GM18858 (cell line): ENCODE data around the gene ARHGAP15.

Experiments
- ATAC-seq: cut with Tn5 transposase; IDR thresholded peaks from one replicate; pipeline ENCODE4 v1.9.1; 2021; ENCODE audit not compliant: unreplicated experiment

Gene ARHGAP15

DNA sequence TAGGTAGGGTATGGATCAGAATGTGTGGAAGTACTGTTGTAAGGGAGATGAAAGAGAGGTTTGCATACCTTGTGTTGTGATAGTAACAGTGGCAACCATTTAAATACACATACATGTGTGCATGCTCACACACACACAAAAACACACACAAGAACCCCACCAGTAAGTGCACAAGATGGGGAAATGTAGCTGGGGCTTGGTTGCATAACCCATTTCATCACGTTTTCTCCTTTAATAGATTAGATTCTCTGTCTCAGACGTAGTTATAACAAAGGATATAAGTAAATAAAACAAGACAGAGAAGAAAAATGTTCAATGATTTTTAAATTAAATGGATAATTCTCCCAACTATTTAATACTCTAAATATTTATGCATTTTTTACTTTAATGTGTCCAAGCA, 13.4 kb downstream of the ARHGAP15 start:
- no peak for ATAC-seq

DNA sequence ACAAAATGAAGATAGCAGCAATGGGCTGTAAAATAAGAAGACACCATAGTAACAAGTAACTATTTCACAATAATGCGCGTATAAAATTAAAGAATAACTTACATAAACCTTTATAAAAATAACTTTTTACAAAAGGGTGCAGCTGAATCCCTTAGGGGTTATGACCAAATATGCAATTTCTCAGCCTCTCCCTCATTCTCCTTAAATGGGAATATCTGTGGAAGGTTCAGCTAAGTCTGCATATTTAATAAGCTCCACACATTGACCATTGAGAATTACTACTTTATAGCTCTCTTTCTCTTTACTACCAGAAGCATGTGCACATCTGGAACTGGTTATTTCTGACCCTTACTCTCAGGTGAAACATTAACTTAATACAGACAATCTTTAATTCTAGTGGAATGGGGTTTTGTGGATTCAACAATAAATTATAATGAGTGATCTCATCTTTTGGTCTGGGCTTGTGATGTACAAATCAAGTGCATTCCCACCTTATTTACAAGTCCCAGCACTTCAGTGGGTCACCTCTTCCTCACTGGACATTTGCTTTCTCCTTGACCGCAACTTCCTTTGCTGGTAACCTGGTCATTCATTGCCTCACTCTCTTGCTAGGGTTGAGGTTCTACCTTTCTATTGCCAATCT, 15.7 kb downstream of the ARHGAP15 start:
- no peak for ATAC-seq

DNA sequence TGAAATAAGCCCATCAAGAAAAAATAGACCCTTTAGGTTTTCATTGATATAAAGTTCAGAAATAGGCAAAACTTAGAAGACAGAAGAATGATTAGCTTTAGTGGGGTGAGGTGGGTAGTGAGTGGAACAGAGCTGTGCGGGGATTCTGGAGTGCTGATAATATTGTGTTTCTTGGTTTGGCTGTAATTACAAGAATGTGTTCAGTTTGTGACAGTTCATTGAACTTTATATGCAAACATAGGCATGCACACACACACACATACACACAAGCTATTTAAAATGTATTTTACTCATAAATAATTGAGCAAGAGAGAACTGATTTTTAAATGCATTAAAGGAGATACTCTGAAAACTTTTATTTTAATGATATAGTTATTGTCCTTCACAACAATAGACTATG, 17.1 kb downstream of the ARHGAP15 start:
- no peak for ATAC-seq

DNA sequence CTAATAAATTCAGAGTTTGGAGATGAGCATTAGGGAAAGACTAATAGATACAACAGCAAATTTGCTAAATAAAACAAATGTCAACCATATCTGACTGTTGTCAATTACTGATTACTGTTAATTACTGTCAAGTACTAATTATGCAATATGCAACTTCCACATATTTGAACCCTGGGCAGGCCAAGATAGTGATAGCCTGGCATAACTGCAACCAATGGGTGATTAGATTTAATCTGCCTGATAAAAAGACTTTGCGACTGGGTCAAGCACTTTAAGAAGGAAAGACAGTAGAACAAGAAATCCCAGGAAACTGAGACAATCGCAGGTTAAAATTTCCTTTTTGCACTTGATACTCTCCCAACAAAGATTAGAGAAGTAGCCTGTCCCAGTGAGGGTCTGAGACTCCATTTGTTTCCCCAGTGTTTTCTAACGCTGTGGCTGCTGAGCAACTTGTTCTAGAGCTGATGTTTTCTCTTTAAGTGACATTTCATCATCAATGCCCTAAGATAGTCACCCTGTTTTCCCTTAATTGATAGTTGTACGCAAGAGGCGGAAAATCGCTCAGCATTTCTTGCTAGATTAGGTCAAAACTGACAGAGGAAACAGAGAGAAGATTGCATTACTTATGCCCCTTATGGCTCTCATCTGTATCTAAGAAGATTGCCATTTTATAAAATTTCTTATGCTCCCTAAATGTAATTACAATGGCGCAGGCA, 17.8 kb downstream of the ARHGAP15 start:
- ATAC-seq, result no peak

DNA sequence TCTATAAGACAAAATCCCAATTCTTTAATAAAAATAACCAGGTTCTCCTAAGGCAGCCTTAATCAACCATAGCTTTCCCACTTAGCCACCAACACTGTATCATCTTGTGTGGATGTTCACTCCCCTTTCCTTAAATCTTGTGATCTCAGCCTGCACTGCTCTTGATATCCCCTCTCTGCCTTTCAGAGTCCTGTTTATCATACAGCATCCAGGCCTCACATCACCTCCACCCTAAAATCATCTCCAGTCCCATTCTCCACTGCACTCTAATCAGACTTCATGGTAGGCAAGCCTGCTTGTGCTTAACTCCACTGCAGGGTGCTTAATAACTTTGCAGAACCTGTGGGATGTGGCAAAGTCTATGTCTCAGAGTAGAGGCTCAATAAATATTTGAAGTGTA, 18.8 kb downstream of the ARHGAP15 start:
- ATAC-seq, result no peak

DNA sequence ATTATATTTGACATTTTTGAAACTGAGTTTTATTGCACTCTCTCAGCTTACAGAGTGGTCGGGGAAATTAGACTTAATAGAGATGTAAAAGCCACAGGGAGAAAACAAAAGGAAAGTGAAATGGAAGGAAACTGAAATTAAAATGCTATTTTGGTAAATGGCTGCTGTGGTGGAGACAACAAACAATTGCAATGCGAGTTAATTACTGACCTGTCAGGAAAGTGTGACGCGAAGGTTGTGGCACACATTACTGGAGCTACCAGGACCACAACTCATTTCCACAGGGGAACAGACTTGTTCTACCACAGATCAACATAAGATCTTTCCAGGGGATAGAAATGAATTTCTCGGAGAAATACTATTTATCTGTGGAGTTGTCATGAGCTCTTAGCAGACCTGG, 19.5 kb downstream of the ARHGAP15 start:
- ATAC-seq, result peak; percentile 38

DNA sequence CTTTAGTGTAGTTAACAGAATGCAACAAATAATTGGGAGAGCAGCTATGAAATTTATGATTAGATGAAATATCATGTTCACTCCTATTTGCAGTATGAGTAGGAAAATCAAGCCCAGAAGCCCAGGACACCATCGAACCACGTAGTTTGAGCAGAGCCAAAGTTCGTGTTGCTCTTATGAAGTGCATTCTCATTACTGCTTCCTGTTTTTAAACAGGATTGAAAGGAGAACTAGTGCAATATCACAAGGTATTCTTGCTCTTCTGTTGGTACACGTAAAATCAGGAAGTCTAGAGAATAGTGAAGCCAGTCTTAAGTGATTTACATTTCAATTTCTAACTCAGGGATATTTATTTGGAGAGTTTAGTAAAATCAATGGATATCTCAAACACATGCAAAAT, 21.1 kb downstream of the ARHGAP15 start:
- ATAC-seq, result peak; percentile 62

DNA sequence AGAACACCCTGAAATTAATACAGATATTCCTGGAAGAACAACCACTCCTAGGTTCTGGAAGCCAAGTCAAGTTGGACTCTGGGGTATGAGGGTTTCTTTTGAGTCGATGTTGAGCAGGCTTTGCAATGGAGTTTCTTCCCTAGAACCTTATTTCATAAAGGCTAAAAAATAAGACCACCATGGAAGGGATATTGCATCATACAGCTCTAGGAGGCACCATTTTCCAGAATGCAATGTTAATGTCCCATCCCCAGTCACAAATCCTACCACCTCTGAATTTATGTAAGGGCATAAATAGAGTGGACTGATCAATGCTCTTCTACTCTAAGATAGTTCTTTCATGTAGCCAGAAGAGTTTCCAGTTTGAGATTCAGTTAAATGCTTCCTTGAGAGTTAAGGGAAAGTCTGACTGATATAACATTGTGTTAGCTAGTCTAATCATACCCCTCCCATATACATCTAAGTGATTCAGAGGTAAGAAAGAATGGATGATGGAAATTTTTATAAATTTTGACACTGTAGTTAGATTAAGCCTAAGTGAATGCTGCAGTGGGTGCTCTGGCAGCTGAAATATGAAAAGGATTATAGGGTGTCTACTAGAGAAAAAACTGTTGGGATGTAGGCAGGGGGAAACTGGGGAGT, 22.0 kb downstream of the ARHGAP15 start:
- ATAC-seq, result no peak

DNA sequence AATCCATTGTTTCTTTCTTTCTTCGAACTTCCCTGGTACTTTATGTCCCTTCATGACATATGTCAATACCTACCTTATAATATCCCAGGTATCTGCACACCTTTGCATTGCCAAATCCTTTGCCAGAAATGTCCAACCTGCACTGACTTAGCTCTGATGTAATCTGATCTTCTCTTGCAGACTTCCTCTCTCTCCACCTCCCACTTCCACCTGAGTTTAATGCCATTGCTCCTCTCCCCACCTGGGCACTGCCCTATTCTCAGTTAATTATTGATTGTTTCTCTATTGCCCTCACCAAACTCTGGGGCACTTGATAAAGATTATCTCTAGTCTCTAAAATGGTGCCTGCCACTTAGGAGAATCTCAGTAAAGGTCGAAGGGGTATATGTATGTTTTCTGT, 23.0 kb downstream of the ARHGAP15 start:
- no peak for ATAC-seq

DNA sequence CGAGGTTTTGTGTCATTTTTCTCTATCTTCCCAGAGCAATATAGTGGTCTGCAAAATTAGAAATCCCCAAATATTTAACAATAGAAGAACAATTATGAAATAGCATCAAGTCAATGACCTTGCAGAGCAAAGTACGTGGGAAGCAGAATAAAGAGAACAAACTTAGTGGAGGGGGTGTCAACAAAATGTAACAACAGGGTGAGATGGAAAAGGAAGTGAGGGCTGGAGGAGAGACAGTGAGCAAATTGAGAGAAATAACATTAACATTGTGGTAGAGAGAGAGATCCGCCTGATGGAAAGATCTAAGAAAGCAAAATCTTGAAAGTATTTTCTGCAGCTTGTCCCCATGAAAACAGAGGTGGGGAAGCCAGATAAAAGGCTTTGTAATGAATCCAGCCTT, 23.4 kb downstream of the ARHGAP15 start:
- no peak for ATAC-seq

DNA sequence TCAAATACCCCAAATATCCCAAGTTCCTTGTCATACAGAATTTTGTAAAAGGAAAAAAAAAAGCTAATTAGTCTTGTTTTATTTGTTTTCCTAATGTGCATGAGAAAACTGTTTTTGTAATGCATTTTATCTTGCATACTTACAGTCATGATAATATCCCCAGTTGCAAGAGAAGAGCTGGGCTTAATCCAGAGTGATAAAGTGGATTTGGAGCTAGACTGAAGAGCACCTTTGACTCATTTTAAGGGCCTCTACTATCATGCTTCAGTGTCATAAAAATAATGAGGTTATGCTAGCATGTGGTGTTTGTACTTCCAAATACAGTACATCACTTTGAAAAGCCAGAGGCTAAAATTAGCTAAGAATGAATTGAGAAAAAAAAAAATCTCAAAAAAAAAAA, 26.4 kb downstream of the ARHGAP15 start:
- no peak for ATAC-seq

DNA sequence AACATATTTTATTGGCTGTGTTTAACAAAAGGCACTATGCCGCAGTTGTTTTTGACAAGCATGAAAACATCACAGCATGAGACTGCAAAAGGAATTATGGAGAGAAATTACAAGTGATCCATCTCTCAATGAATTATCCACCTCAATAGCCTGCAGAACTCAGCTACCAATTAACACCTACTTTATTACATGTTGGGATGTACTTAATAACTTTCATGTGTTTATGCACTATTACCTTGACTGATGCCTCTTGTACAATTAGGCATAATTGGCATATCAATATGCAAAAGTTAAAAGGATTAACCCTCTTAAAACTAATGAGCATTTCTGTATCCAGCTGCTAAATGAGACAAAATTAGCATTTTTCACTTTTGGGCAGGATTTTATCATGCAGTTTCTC, 27.8 kb downstream of the ARHGAP15 start:
- no peak for ATAC-seq

DNA sequence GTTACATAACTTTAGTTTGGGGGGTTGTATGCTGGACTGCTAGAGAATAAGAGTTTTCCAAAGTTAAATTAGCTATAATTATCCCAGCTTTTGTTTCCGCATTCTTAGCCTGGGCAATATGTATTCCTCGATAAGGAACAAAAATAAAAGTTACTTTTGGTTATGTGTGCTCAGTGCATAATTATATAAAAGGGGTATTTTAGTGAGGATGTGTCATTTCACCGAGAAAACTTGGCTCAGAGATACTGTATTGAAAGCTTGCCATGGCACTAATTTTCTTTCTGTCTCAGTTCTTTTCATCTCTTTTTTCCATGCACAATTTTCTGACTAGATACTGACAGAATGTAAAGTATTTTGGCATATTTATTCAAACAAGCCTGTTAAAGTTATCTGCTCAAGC, 28.2 kb downstream of the ARHGAP15 start:
- ATAC-seq, result no peak

DNA sequence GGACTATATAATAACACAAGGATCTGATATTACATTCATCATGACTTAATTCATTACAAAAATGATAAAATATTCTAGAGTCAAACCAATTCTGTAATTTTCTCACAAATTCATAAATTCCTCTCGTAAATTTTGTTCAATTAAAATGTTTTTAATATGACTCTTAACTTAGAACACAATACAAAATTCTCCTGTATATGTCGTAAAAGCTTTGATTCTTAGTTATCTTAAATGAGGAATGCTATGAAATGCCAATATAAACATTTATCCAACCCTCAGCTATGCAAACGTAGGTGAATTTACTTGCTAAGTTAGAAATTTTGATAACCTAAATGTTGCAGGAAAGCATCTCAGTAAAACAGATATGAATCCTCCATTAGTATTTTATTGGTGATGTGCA, 28.9 kb downstream of the ARHGAP15 start:
- ATAC-seq, result no peak

DNA sequence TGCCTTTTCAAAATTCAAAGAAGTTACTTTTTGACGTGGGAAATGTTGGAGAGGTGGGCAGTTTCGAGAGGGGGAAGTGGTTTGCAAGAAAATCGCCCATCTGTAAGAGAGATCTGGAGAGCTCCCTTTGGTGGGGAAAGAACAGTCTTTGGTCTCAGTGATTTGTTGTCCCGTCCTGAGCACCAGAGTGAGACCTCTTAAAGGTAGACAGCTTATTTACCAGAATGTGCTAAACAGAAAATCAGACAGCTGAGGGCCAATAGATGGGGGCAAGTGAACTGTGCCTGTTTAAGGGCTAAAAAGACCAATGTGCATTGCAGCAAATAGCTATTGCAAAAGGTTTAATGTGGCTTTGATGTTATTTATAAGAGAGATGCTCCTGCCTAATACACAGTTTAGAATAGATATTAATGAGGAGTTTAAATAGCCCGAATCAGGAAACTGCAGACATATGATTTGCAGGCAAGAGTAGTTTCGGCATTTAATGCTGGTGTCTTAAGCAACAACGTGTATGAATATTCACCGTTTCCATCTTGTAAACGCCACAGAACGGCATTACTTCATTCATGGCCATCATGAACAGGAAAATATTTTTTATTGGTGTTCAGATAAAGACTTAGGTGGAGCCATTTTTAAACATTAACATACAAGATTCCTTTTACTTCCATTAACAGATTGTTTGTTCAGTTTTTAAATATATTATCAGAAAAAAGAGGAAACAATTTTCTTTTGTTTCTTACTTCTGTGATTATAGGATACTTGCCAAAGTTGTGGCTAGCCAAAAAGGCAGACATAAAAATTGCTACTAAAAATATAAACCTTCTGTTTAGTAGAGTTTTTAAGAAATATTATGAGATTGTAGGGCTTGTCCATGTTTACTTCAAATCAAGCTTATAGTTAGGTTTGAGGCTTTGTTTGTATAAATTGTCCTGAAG, 29.6 kb downstream of the ARHGAP15 start:
- ATAC-seq, result peak; percentile 38

DNA sequence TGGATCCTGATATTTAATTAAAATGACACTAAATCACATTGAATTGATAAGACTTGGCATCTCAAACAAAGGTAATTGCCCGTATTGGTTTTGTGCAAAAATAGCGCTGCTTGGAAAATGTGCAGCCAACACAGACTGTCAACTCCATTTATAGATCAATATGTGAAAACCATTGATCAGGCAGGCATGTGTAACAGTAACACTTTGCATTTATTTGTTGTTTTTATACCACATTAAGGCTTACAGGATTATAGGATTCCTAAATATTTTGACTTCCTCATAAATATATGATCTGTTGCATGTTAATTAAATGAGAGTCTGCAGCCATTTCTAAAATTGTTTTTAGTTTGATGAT, 30.2 kb downstream of the ARHGAP15 start:
- ATAC-seq, result no peak

DNA sequence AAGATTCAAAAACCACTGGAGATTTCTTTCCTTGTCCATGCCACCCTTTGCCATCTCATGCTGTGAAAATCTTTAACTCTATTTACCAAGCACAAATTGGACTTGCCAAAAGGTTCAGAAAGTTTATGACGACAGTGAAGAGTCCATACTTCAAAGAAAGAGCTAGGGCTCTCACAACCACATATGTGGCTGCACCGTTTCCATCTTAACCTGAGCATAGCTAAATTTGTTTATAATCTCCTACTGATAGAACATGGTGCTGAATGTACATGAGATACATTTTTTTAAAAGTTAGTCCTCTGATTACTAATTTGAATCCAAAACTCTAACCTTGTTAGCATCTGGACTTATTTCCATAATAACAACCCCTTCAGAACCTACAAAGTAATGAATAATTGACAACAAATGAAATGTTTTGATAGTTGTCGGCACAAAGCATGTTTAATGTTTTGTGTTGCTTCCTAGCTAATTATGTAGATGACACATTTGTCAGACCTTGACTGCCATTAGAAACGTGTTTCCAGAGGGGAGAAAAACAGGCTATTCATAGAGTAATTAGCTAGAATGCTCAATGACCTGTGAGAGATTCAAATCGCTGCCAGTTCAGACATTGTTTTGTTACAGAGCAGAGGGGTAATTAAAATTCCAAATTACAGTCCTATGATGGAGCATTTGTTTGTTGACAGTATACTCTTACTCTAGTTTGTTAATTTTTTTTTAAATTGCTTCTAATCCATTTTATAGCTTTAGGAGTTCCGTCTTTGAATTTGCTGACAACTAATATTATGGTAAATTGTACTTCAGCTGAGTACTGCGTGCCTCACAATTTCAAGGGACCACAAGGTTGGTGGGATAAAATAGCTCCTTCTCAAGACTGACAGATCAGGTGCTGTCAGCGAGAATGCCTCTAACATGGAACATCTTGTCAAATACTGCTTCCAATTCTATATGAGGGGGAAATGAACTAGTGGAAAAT, 31.8 kb downstream of the ARHGAP15 start:
- no peak for ATAC-seq

DNA sequence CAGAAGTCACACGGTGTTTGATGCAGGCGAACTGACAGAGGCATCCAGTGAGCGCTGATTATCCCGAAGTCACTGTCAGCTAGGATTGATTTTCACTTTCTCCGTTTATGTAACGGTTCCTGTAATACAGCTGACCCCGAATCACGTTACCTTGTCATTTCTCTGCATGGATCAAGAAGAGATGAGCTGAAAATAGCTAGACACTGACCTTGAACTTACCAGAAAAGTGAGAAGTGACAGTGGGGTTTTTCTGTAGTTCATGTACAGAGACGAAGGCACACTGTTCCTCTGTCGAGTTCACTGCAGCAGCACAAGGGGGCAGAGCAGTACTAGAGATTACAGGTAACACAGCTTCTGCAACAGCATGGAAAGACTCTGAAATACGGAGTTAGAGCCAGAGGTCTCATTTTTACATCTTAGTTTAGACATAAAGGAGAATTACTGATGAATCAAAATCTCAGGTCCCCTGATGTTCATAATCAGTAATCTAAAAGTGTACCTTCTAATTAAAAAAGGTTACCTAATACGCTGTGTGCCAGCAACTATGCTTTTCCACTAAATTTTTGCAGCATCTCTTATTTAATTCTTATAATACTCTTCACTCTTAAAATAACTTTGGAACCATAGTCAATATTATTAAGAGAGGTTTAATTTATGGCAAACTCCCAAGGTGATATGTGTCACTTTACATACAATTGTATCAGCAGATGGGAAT, 33.1 kb downstream of the ARHGAP15 start:
- peak; percentile 79 for ATAC-seq

DNA sequence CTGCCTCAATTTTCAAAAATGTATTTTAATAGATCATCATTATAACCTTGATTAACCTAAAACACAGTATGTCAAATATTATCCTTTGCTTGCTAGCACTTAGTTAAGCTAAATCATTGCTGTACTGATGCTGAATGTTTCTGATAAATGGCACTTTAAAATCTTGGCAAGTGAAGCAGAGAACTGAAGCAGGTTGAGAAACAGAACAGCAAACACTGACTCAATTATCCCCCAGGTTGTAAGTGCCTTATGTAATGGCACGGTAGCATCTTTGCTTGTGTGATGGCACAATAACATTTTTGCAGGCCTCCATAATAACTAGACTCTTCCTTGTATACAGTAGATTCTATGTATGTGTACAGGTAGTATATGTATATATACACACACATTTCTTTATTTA, 33.8 kb downstream of the ARHGAP15 start:
- no peak for ATAC-seq

DNA sequence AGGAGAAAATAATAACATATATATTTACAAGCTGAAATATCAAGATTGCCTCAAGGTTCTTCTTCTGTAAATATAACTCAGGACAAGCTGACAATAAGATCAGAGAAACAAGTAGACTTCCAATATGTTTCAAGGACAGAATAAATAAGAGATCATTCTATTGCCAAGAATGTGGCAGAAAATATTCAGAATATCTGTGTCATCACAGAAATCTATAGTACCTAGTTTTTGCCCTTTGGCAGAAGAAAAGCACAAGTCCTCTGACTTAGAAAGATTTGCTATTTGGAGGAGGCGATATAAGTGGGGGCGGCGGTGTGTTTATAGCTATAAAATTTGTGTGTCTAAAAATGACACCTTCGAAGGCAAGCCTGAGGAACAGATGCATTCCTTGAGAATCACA, 34.3 kb downstream of the ARHGAP15 start:
- no peak for ATAC-seq
